Adrenal gland (tissue), 12 donors: ENCODE measurements around the gene DAZAP1. TPM values are rescaled to one million over a fixed set of nuclear protein-coding genes. Genes with fewer than 3 reads are reported as not detected.

Experiments
- DNase-seq, 7 donors: peaks; one replicate each; pipeline ENCODE4 v3.0.0-alpha.2; 2019 to 2020
- H3K27ac ChIP-seq, 5 donors: fragments of 200-600 bp; sonication (generic) in 4 of 5; 1 replicate in 3 of 5; 2 replicates in 2 of 5; pipeline versions ENCODE4 v1.5.1 to v1.8.0; 2016 to 2020; ENCODE audit warnings: mild to moderate bottlenecking in 1 of 5
- H3K27me3 ChIP-seq: fragments of 200-600 bp; 2 replicates; pipeline ENCODE4 v1.8.0; 2021
- H3K36me3 ChIP-seq, 2 donors: fragments of 200-600 bp; replicated peaks in 1 of 2; 1 replicate in 1 of 2; 2 replicates in 1 of 2; pipeline versions ENCODE4 v1.5.1 to v1.8.0; 2018 to 2022
- H3K4me1 ChIP-seq, 2 donors: fragments of 200-600 bp; replicated peaks in 1 of 2; 1 replicate in 1 of 2; 2 replicates in 1 of 2; pipeline versions ENCODE4 v1.5.1 to v1.8.0; 2018 to 2021
- H3K4me3 ChIP-seq, 4 donors: fragments of 200-600 bp; sonication (generic) in 3 of 4; one replicate each; pipeline ENCODE4 v1.5.1; 2016 to 2018
- H3K9me3 ChIP-seq, 3 donors: fragments of 200-600 bp; sonication (generic) in 1 of 3; replicated peaks in 1 of 3; 1 replicate in 2 of 3; 2 replicates in 1 of 3; pipeline versions ENCODE4 v1.5.1 to v1.8.0; 2016 to 2021
- POLR2A ChIP-seq, 2 donors: fragments of 450-650 bp; IDR thresholded peaks; one replicate each; pipeline ENCODE4 v1.6.1; 2017; ENCODE audit warnings: antibody characterized with exemption in 2 of 2, mild to moderate bottlenecking in 2 of 2, moderate library complexity in 1 of 2
- WGBS, 4 donors: extraction: QIAGEN DNeasy Blood & Tissue Kit in 2 of 4; methylation state at CpG; one replicate each; pipeline versions ENCODE4 v1.1.5 to v1.1.7; 2013 to 2017; 5-methylcytosine and 5-hydroxymethylcytosine counted together
- intact Hi-C, 2 donors: fragments of 100-400 bp; cut with DNase I; formaldehyde crosslinking; loops; one replicate each; pipeline versions ENCODE4 v1.14.1 to v1.15.0; 2022 to 2023
- polyA plus RNA-seq, 3 donors: library from polyadenylated mRNA; stranded (reverse); fragments of 200-250 nt in 2 of 3; fragments of 350-450 nt in 1 of 3; fragmentation: Illumina TruSeq in 1 of 3; extraction: RNeasy Lipid Tissue Mini Kit (QIAGEN cat#74804) in 1 of 3; gene quantifications; one replicate each; pipeline ENCODE4 v1.2.3, GENCODE V29; 2013 to 2014
- total RNA-seq, 9 donors: library from RNA; depleted of rRNA in 4 of 9; stranded (reverse); fragments of >200 nt in 4 of 9; fragments of 120-200 nt in 1 of 9; fragmentation: NEBNext Ultra II Directional in 1 of 9; extraction: Animal tissue kit (Norgen Biotek cat#: 25700) in 1 of 9; gene quantifications; one replicate each; pipeline versions ENCODE4 v1.1.0 to v1.2.4, GENCODE V29; 2013 to 2023
- TF ChIP-seq, protein P1 (sequence below), 6 experiments: fragments of 450-650 bp in 4 of 6; fragments of 200-600 bp in 2 of 6; sonication (generic) in 1 of 6; IDR thresholded peaks; 1 replicate in 5 of 6; 2 replicates in 1 of 6; pipeline versions ENCODE4 v1.5.1 to v1.8.0; 2016 to 2021; ENCODE audit warnings: antibody characterized with exemption in 6 of 6, mild to moderate bottlenecking in 2 of 6, moderate library complexity in 1 of 6
- donor health status: healthy with polysubstance abuse.
- donor health status: Bipolar disorder and iron deficiency.
- donor health status: DM: yes; HTN: yes; CAD: no.
- donor health status: DM: no; HTN: no; CAD: no.
- donor health status: DM: no; HTN: no; CAD: no.
- donor health status: DM: yes; HTN: yes; CAD: no.

Gene DAZAP1
- total and polyA plus RNA-seq, 12 donors: 11.5 to 117 (median 53.1) TPM

DNA sequence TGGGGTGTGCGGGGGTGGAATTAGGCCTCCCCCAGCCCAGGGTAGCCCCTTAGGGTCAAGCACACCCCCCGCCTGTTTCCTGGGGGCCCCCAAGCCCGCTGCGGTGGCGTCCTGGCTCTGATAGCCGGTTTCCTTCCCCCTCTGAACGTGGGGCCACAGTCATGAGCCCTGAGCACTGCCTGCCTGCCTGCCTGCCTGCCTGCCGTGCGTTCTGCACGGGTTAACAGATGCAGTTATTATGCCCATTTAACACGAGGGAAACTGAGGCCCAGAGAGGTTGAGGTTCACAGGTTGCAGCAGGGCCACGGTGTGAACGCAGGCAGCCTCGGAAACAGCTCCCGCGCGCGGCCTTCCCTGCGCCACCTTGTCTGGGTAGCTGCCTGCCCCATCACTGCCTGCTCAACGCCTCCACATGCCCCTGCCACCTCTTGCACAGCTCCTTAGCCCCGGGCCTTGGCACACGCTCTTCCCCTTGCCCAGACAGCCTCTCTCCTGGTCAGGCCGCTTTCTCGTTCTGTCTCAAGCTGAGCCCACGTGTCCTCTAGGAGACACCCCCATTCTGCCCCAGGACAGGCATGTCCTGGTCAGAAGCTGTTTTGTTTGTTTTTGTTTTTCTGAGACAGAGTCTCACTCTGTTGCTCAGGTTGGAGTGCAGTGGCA is 4.8 kb upstream of the DAZAP1 start:
- H3K9me3 ChIP-seq: no peaks in the 10 kb centered on the region
- TF ChIP-seq POLR2A (IDR thresholded peaks at IDR 0.05): no peak
- TF ChIP-seq, protein P1, sequence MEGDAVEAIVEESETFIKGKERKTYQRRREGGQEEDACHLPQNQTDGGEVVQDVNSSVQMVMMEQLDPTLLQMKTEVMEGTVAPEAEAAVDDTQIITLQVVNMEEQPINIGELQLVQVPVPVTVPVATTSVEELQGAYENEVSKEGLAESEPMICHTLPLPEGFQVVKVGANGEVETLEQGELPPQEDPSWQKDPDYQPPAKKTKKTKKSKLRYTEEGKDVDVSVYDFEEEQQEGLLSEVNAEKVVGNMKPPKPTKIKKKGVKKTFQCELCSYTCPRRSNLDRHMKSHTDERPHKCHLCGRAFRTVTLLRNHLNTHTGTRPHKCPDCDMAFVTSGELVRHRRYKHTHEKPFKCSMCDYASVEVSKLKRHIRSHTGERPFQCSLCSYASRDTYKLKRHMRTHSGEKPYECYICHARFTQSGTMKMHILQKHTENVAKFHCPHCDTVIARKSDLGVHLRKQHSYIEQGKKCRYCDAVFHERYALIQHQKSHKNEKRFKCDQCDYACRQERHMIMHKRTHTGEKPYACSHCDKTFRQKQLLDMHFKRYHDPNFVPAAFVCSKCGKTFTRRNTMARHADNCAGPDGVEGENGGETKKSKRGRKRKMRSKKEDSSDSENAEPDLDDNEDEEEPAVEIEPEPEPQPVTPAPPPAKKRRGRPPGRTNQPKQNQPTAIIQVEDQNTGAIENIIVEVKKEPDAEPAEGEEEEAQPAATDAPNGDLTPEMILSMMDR (IDR thresholded peaks at IDR 0.05): no peak
- DNase-seq: no peak
- H3K4me1 ChIP-seq: peaks cover 10 to 19% of the 10 kb centered on the region in 2 donors
- no peaks in the 10 kb centered on the region for H3K36me3 ChIP-seq
- intact Hi-C loops: no loop called here
- H3K4me3 ChIP-seq: no peak overlapping the region
- H3K27me3 ChIP-seq: no peaks in the 10 kb centered on the region
- H3K27ac ChIP-seq: no peak overlapping the region
- WGBS, 4 donors: 50 to 62% (median 54%) methylated on average over 7 to 25 of the region's 25 CpGs

- Histone ChIP-seq H3K27me3 (no peaks in the 10 kb centered on the region), H3K9me3 (no peaks in the 10 kb centered on the region), H3K36me3 (no peaks in the 10 kb centered on the region), H3K4me1 (peaks cover 28 to 30% of the 10 kb centered on the region in 2 donors), H3K27ac (peak overlapping the region in 3 of 5 donors; percentile 94 to 99 (median 94)), H3K4me3 (peak overlapping the region in 2 of 4 donors; percentile 9 to 99)
- 0 to 1% (median 0%) methylated on average over 3 to 72 of the region's 72 CpGs for WGBS, 4 donors
- intact Hi-C loops: no loop called here
- DNase-seq: peak; percentile 98 to 99 (median 99)
- TF ChIP-seq, protein P1 (IDR thresholded peaks at IDR 0.05): peak in 5 of 6 experiments; percentile 42 to 65 (median 45)
- TF ChIP-seq POLR2A (IDR thresholded peaks at IDR 0.05): peak; percentile 37 to 62
Measured at GRCh38 chr19:1406774-1407527, 435 bp upstream of the DAZAP1 start.

GRCh38 chr19:1408300-1409203 is 1.2 kb downstream of the DAZAP1 start:
- TF ChIP-seq, protein P1 (IDR thresholded peaks at IDR 0.05): no peak
- TF ChIP-seq POLR2A (IDR thresholded peaks at IDR 0.05): peak; percentile 16 to 78
- no peaks in the 10 kb centered on the region for H3K27me3 ChIP-seq
- WGBS, 4 donors: 0 to 1% (median 0%) methylated on average over 3 to 69 of the region's 69 CpGs
- peak overlapping the region; percentile 40 to 99 (median 94) for H3K27ac ChIP-seq
- peak overlapping the region; percentile 40 to 99 (median 78) for H3K4me3 ChIP-seq
- intact Hi-C loops: no loop called here
- peaks cover 28 to 43% of the 10 kb centered on the region in 2 donors for H3K4me1 ChIP-seq
- H3K9me3 ChIP-seq: no peaks in the 10 kb centered on the region
- H3K36me3 ChIP-seq: peaks cover 0 to 11% of the 10 kb centered on the region in 2 donors
- DNase-seq: peak in 6 of 7 donors; percentile 52 to 78 (median 68)
